HepG2 (cell line): Measurements from ENCODE around the gene WDR82. TPM values are rescaled to one million over a fixed set of nuclear protein-coding genes. Genes with fewer than 3 reads are reported as not detected.

Source experiments
- ATF1 ChIP-seq: IDR thresholded peaks from 2 replicates; pipeline ENCODE4 v1.6.1; 2016; ENCODE audit warnings: mild to moderate bottlenecking, control low read depth
- CBFB ChIP-seq: sonication (generic); formaldehyde crosslinking; IDR thresholded peaks from 2 replicates; pipeline ENCODE4 v1.4.0; 2020; ENCODE audit warnings: missing genetic modification reagents
- CENPT ChIP-seq: sonication (generic); formaldehyde crosslinking; IDR thresholded peaks from 2 replicates; pipeline ENCODE4 v1.8.0; 2022; ENCODE audit warnings: low read depth, mild to moderate bottlenecking, moderate library complexity, missing genetic modification reagents
- CREBL2 ChIP-seq: sonication (generic); formaldehyde crosslinking; IDR thresholded peaks from 2 replicates; pipeline ENCODE4 v1.8.1; 2023; ENCODE audit warnings: missing genetic modification reagents, mild to moderate bottlenecking, borderline replicate concordance
- HINFP ChIP-seq: sonication (generic); formaldehyde crosslinking; IDR thresholded peaks from 2 replicates; pipeline ENCODE4 v1.4.0; 2020; ENCODE audit warnings: low read depth, mild to moderate bottlenecking, missing genetic modification reagents
- IRF2 ChIP-seq: IDR thresholded peaks from 2 replicates; pipeline ENCODE4 v1.6.1; 2018; ENCODE audit warnings: missing genetic modification reagents, missing compliant biosample characterization
- MLLT10 ChIP-seq: sonication (generic); formaldehyde crosslinking; IDR thresholded peaks from 2 replicates; pipeline ENCODE4 v1.4.0; 2020; ENCODE audit warnings: missing genetic modification reagents
- NR3C1 ChIP-seq: sonication (generic); formaldehyde crosslinking; IDR thresholded peaks from 2 replicates; pipeline ENCODE4 v1.4.0; 2020; ENCODE audit warnings: missing genetic modification reagents
- RAD51 ChIP-seq: fragments of 450-650 bp; IDR thresholded peaks from 2 replicates; pipeline ENCODE4 v1.6.1; 2016; ENCODE audit warnings: borderline replicate concordance
- SIX4 ChIP-seq: sonication (generic); formaldehyde crosslinking; IDR thresholded peaks from 2 replicates; pipeline ENCODE4 v1.4.0; 2020; ENCODE audit warnings: missing genetic modification reagents
- TBX3 ChIP-seq: fragments of 450-650 bp; IDR thresholded peaks from 2 replicates; pipeline ENCODE4 v1.6.1; 2017; ENCODE audit warnings: antibody characterized with exemption, mild to moderate bottlenecking, inconsistent platforms, borderline replicate concordance
- XBP1 ChIP-seq: sonication (generic); formaldehyde crosslinking; IDR thresholded peaks from 2 replicates; pipeline ENCODE4 v1.5.0; 2020; ENCODE audit warnings: missing genetic modification reagents
- ZBTB7B ChIP-seq: sonication (generic); formaldehyde crosslinking; IDR thresholded peaks from 2 replicates; pipeline ENCODE4 v1.4.0; 2020; ENCODE audit warnings: missing genetic modification reagents
- ZFYVE20 ChIP-seq: sonication (generic); formaldehyde crosslinking; IDR thresholded peaks from 2 replicates; pipeline ENCODE4 v1.8.0; 2023; ENCODE audit warnings: low read depth, mild to moderate bottlenecking, moderate library complexity, missing genetic modification reagents, borderline replicate concordance
- ZNF253 ChIP-seq: sonication (generic); formaldehyde crosslinking; IDR thresholded peaks from 2 replicates; pipeline ENCODE4 v1.8.0; 2022; ENCODE audit warnings: mild to moderate bottlenecking, missing genetic modification reagents, borderline replicate concordance
- ZNF382 ChIP-seq: sonication (generic); formaldehyde crosslinking; IDR thresholded peaks from 2 replicates; pipeline ENCODE4 v1.5.0; 2020; ENCODE audit warnings: missing genetic modification reagents, mild to moderate bottlenecking, borderline replicate concordance
- ZNF569 ChIP-seq: sonication (generic); formaldehyde crosslinking; IDR thresholded peaks from 2 replicates; pipeline ENCODE4 v1.5.0; 2020; ENCODE audit warnings: mild to moderate bottlenecking, missing genetic modification reagents, moderate library complexity, borderline replicate concordance
- ZNF761 ChIP-seq: sonication (generic); formaldehyde crosslinking; conservative IDR thresholded peaks from 2 replicates; pipeline ENCODE4 v1.4.0; 2020; ENCODE audit warnings: mild to moderate bottlenecking, missing genetic modification reagents
- ZNF850 ChIP-seq: sonication (generic); formaldehyde crosslinking; conservative IDR thresholded peaks from 2 replicates; pipeline ENCODE4 v1.9.0; 2021; ENCODE audit warnings: mild to moderate bottlenecking, missing genetic modification reagents
- ZSCAN21 ChIP-seq: sonication (generic); formaldehyde crosslinking; IDR thresholded peaks from 2 replicates; pipeline ENCODE4 v1.8.0; 2022; ENCODE audit warnings: mild to moderate bottlenecking, missing genetic modification reagents, moderate library complexity, borderline replicate concordance
- polyA plus RNA-seq, 8 experiments: library from polyadenylated mRNA; depleted of rRNA in 3 of 8; stranded (reverse) in 7 of 8; unstranded in 1 of 8; fragments of >200 nt; fragmentation: Illumina TruSeq in 4 of 8; extraction: Trizol in 4 of 8; gene quantifications; 2 replicates each; pipeline versions ENCODE4 v1.2.1 to v1.2.3, GENCODE V29; 2011 to 2016; ENCODE audit warnings: low read depth in 4 of 8, missing spikeins in 1 of 8, mixed read lengths in 1 of 8; ENCODE audit not compliant: insufficient read depth in 1 of 8
- total RNA-seq, 5 experiments: library from RNA; depleted of rRNA; stranded (reverse); fragments of >200 nt; fragmentation: Illumina TruSeq; extraction: Trizol; gene quantifications; 2 replicates each; pipeline ENCODE4 v1.2.3, GENCODE V29; 2016; ENCODE audit warnings: low read depth in 1 of 5
- TF ChIP-seq, protein P1 (sequence below): IDR thresholded peaks from 2 replicates; pipeline ENCODE4 v1.6.1; 2016; ENCODE audit warnings: control low read depth
- TF ChIP-seq, protein P2 (sequence below): sonication (generic); formaldehyde crosslinking; IDR thresholded peaks from 2 replicates; pipeline ENCODE4 v1.4.0; 2020; ENCODE audit warnings: low read depth, missing genetic modification reagents
- TF ChIP-seq, protein P3 (sequence below): sonication (generic); formaldehyde crosslinking; IDR thresholded peaks from 2 replicates; pipeline ENCODE4 v1.4.0; 2020; ENCODE audit warnings: missing genetic modification reagents

The WDR82 gene
- total and polyA plus RNA-seq, 2 of the 13 experiments (the other 11 are each of a cell fraction or from before 2014, with no cell fraction given) = 39.1 to 59.5 TPM

DNA sequence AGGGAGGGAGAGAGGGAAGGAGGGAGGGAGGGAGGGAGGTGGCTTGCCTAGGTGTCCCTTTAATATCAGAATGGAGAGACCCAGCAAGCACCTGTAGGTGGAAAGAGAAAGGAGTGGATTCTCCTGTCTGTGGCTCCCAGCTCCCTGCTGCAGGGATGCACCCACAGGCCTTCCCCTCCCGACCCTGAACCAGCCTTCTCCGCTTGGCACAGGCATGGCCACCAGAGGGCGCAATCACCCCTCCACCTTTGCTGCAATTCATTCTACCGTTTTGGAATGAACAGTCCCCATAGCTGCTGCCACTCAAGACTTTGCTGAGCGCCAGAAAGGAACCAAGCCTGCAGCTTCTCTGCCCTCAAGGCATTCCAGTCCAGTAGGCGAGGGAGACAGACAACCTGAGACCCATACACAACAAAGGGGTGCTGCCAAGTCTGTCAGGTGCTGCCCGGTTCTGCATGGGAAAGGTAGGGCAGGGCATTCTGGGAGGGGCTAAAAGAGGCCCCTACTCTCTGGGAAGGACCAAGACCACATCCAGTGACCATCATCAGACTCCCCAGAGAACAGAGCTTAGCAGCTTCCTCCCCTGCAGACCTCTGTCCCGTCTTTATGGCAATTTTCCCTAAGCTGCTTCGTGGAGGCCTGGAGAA lies 57.9 kb downstream of the WDR82 start (continued):
- TF ChIP-seq, protein P1, sequence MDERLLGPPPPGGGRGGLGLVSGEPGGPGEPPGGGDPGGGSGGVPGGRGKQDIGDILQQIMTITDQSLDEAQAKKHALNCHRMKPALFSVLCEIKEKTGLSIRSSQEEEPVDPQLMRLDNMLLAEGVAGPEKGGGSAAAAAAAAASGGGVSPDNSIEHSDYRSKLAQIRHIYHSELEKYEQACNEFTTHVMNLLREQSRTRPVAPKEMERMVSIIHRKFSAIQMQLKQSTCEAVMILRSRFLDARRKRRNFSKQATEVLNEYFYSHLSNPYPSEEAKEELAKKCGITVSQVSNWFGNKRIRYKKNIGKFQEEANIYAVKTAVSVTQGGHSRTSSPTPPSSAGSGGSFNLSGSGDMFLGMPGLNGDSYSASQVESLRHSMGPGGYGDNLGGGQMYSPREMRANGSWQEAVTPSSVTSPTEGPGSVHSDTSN (CRISPR knock-in tag) = peak; percentile 50; the same call in 1 of the 2 replicates
- TF ChIP-seq SIX4 (CRISPR knock-in tag) (no peak), CENPT (CRISPR knock-in tag) (no peak), ZNF569 (CRISPR knock-in tag) (no peak), ATF1 (CRISPR knock-in tag) (no peak), HINFP (CRISPR knock-in tag) (no peak), ZFYVE20 (CRISPR knock-in tag) (no peak), ZSCAN21 (CRISPR knock-in tag) (no peak), ZNF761 (no peak; the same call in 1 of the 2 replicates), IRF2 (CRISPR knock-in tag) (0 out of 2 replicates have a peak, but pooled peaks have one; percentile 30), CREBL2 (CRISPR knock-in tag) (no peak), TBX3 (no peak), ZNF850 (CRISPR knock-in tag) (no peak), MLLT10 (no peak), CBFB (CRISPR knock-in tag) (no peak), XBP1 (no peak), ZNF382 (CRISPR knock-in tag) (no peak), RAD51 (no peak), ZBTB7B (CRISPR knock-in tag) (no peak), NR3C1 (CRISPR knock-in tag) (no peak), ZNF253 (CRISPR knock-in tag) (no peak)
- TF ChIP-seq, protein P2, sequence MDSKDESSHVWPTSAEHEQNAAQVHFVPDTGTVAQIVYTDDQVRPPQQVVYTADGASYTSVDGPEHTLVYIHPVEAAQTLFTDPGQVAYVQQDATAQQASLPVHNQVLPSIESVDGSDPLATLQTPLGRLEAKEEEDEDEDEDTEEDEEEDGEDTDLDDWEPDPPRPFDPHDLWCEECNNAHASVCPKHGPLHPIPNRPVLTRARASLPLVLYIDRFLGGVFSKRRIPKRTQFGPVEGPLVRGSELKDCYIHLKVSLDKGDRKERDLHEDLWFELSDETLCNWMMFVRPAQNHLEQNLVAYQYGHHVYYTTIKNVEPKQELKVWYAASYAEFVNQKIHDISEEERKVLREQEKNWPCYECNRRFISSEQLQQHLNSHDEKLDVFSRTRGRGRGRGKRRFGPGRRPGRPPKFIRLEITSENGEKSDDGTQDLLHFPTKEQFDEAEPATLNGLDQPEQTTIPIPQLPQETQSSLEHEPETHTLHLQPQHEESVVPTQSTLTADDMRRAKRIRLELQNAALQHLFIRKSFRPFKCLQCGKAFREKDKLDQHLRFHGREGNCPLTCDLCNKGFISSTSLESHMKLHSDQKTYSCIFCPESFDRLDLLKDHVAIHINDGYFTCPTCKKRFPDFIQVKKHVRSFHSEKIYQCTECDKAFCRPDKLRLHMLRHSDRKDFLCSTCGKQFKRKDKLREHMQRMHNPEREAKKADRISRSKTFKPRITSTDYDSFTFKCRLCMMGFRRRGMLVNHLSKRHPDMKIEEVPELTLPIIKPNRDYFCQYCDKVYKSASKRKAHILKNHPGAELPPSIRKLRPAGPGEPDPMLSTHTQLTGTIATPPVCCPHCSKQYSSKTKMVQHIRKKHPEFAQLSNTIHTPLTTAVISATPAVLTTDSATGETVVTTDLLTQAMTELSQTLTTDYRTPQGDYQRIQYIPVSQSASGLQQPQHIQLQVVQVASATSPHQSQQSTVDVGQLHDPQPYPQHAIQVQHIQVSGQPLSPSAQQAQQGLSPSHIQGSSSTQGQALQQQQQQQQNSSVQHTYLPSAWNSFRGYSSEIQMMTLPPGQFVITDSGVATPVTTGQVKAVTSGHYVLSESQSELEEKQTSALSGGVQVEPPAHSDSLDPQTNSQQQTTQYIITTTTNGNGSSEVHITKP (CRISPR knock-in tag) = no peak
- TF ChIP-seq, protein P3, sequence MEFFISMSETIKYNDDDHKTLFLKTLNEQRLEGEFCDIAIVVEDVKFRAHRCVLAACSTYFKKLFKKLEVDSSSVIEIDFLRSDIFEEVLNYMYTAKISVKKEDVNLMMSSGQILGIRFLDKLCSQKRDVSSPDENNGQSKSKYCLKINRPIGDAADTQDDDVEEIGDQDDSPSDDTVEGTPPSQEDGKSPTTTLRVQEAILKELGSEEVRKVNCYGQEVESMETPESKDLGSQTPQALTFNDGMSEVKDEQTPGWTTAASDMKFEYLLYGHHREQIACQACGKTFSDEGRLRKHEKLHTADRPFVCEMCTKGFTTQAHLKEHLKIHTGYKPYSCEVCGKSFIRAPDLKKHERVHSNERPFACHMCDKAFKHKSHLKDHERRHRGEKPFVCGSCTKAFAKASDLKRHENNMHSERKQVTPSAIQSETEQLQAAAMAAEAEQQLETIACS (CRISPR knock-in tag) = no peak
